ENCODE results near the gene IRX4. TPM values are rescaled to one million over a fixed set of nuclear protein-coding genes. Genes with fewer than 3 reads are reported as not detected.

The IRX4 gene
- total and polyA plus RNA-seq, 2 donors (not counting 3 experiments of a cell fraction or from before 2014, with no cell fraction given), result not detected

GRCh38 chr5:1910861-1911772, 28.4 kb upstream of the IRX4 start:
- dilution Hi-C loops (cut with MboI; ENCODE audit: extremely low pct_ligation_motif_present, low sequenced_read_pairs), result no loop called here
- TF ChIP-seq JUN (IDR thresholded peaks at IDR 0.05; ENCODE audit: borderline replicate concordance, insufficient read depth, insufficient read length, low read depth) (no peak), FOS (IDR thresholded peaks at IDR 0.05; ENCODE audit: borderline replicate concordance, insufficient read depth, low read length) (no peak), GATA2 (IDR thresholded peaks at IDR 0.05; ENCODE audit: insufficient read depth, insufficient read length, low read depth, low read length) (no peak), CTCF (IDR thresholded peaks at IDR 0.05; ENCODE audit: extremely low read depth in 1 of 2, insufficient read depth in 1 of 2, low read depth in 1 of 2, low read length in 2 of 2) (no peak), MAX (IDR thresholded peaks at IDR 0.05; ENCODE audit: insufficient read depth, insufficient read length) (no peak), POLR2A (IDR thresholded peaks at IDR 0.05; ENCODE audit: low read depth, low read length) (no peak)

More at GRCh38 chr5:1910861-1911772, 28.4 kb upstream of the IRX4 start:
- Histone ChIP-seq H3K27me3 (ENCODE audit: control insufficient read depth in 2 of 2, insufficient read depth in 2 of 2, low read length in 2 of 2) (no peaks in the 10 kb centered on the region), H3K4me2 (ENCODE audit: insufficient read depth, low read length) (no peak overlapping the region), H3K36me3 (ENCODE audit: control insufficient read depth in 2 of 2, extremely low read depth in 1 of 2, insufficient read depth in 2 of 2, low read length in 2 of 2) (no peaks in the 10 kb centered on the region), H3K4me3 (replicated peaks in 1 of 3; ENCODE audit: insufficient read depth in 1 of 3, low read depth in 1 of 3, low read length in 3 of 3) (no peak overlapping the region), H4K20me1 (replicated peaks; ENCODE audit: control insufficient read depth, extremely low read depth, insufficient read depth, low read length) (no peaks in the 10 kb centered on the region), H3K9ac (replicated peaks; ENCODE audit: extremely low read depth, insufficient read depth, low read length) (no peak overlapping the region), H3K27ac (ENCODE audit: insufficient read depth, low read depth, low read length) (no peak overlapping the region), H2AFZ (ENCODE audit: low read depth, low read length) (no peak overlapping the region), H3K9me1 (replicated peaks; ENCODE audit: control insufficient read depth, extremely low read depth, insufficient read depth, low read length) (no peaks in the 10 kb centered on the region), H3K79me2 (ENCODE audit: control insufficient read depth, insufficient read depth, low read length) (no peaks in the 10 kb centered on the region), H3K9me3 (replicated peaks; ENCODE audit: control insufficient read depth, insufficient read depth, low read length) (no peaks in the 10 kb centered on the region), H3K4me1 (ENCODE audit: control insufficient read depth, extremely low read depth, insufficient read depth, low read length) (no peaks in the 10 kb centered on the region)
- CTCF ChIA-PET, result no interaction called here
- intact Hi-C loops (cut with micrococcal nuclease), result no loop called here
- BruUV-seq (replicated peaks), result no TSS peak
- POLR2A ChIA-PET, result no interaction called here
- DNase-seq (ENCODE audit: low read depth, low spot score) (no peak), FAIRE-seq (no peak)
